ENCODE measurements around the gene IFT80.
"Not testable (repeated sequence)": the region's sequence is repeated elsewhere in the genome, so short reads cannot be mapped to it uniquely, and the experiment has no call there.

IFT80 gene

DNA sequence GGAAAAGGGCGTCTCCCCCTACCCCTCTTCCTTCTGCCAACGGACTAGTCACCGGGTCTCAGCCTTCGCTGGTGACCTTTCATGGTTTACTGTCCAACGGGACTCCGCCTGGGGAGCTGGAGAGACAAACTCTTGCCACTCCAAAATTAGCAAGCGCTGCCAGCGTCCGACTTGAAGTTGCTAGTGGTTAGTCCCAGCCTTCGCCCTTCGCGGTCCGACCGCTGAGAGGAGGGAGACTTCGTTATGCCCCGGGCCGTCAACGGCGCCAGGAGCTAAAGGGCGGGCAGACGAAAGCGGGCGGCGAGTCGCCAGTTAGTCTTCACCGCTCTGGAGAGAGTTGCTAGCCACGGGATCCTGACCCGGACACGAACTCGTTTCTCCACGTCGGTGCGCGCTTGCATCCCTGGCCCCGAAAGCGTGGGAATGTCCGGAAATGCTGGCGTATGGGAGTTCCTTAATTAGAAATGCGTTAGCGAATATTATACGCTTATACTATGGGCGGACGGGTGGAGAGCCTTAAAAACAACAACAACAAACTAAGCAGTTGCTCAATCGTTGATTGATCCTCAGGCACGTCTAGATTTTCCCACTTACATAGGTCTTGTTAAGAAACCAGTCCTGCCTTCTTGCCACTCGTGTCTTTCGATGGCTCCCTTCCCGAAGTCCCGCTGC, 1.1 kb upstream of the IFT80 start:
- DNase-seq = no peak

- DNase-seq = no peak
These were observed 253 bp downstream of the IFT80 start for GRCh38 chr3:160398820-160399124.

DNA sequence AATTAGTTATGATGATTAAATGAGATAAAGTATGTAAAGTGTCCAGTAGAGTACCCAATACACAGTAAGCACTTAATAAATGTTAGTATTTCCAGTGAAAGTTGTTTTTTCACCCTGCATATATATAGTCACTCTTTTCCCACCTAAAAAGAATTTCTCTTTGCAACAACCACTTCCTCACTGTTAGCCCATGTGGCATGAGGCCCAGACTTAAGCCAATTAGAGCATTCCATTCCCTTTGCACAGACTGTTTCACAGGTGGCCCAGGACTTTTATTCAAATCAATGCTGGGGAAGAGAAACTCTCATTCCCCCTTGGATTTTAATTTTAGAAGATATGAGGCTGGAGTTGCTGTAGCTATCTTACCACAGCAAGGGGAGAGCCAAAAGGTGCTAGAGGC, 3.7 kb downstream of the IFT80 start:
- DNase-seq = no peak

DNA sequence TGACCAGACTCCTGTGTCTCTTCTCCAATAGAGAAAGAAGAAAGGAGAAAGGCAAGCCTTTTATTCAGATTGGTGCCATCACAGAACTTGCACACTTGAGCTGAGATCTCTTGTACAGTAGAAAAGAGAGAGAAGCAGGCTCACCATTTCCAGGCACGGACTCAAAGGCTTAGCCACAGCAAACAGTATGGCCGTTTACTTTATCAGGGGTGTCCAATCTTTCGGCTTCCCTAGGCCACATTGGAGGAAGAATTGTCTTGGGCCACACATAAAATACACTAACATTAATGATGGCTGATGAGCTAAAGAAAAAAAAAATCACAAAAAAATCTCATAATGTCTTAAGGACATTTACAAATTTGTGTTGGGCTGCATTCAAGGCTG, 5.0 kb downstream of the IFT80 start:
- DNase-seq = no peak

- no peak for DNase-seq
These were observed 5.5 kb downstream of the IFT80 start for GRCh38 chr3:160393346-160394008.

GRCh38 chr3:160392798-160393197, 6.2 kb downstream of the IFT80 start:
- no peak for DNase-seq

GRCh38 chr3:160390565-160391138, 8.4 kb downstream of the IFT80 start:
- DNase-seq = no peak

DNA sequence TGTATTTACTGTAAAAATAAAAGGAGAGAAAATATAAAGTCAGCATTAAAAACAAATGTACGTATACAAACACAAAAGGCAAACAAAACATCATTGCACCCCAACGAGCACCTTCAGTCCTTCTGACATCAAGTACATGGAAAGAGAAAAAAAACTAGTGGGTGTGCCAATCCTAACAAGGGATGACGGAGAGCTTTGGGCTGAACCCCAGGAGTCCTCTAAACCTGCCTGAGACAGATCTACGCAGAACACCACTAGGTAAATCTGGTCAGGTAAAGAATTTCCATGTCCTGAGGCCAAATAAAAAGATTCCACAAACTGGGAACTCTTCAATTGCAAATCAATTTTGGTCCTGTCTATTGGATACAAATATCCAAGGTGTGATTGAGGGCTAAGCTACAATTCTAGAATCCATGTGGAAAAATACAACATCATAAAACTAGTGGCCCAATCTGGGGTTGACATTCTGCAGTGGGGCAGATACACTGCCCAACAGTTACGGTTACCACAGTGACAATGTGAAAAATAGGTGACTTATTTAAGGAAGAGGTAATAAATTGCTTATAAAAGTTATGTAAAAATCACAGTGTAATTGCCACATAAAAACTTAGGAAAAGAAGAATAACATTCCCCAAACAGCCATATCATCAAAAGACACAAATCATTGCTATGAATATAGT, 14.2 kb downstream of the IFT80 start:
- DNase-seq = no peak

GRCh38 chr3:160381470-160381869, 17.6 kb downstream of the IFT80 start:
- DNase-seq = no peak

GRCh38 chr3:160379628-160380214, 19.3 kb downstream of the IFT80 start:
- DNase-seq = no peak

GRCh38 chr3:160378331-160379109, 20.5 kb downstream of the IFT80 start:
- DNase-seq = no peak

DNA sequence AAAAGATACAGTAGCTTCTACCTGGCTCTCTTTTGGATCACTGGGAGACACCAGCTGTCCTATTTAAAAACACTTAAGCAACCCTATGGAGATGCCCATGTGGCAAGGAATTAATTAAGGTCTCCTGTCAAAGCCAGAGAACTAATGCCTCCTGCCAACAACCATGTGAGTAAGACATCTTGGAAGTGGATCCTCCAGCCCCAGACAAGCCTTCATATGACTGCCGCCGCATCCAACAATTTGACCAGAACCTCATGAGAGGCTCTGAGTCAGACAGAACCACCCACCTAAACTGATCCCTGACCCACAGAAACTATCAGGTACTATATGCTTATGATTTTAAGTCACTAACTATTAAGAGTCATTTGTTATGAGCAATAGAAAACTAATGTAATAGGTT, 22.3 kb downstream of the IFT80 start:
- DNase-seq = no peak

- no peak for DNase-seq
These were observed 24.1 kb downstream of the IFT80 start for GRCh38 chr3:160374925-160375324.

DNA sequence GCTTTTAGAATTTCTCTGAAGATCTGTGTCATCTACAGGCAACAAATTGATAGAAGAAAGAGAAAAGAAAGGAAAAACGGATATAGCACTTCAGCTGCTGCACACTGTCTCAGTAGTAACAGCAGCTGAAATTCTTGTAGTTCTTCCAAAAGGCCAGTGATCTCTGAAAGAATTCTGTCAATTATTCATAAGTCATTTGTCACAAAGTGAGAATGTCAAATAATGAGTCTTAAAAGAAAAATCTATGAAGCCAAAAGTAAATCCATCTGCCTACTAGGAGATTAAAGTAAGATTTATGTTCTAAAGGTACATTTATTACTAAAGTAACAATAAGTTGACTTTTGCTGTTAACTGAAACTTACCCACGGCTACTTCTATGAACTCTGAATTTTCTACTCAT, 24.6 kb downstream of the IFT80 start:
- DNase-seq = no peak

DNA sequence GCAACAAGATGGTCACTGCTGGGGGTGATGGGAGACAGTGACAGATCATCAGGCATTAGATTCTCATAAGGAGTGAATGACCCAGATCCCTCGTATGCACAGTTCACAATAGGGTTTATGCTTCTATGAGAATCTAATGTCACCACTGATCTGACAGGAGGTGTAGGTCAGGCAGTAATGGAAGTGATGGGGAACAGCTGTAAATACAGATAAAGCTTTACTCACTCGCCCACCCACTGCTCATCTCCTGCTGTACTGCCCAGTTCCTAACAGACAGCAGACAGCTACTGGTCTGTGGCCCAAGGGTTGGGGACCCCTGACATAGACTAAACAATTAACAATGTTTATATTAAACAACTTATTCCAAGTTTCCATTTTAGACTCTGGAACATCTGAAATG, 25.4 kb downstream of the IFT80 start:
- no peak for DNase-seq

- DNase-seq = no peak
These were observed 26.2 kb downstream of the IFT80 start for GRCh38 chr3:160372780-160373179.

DNA sequence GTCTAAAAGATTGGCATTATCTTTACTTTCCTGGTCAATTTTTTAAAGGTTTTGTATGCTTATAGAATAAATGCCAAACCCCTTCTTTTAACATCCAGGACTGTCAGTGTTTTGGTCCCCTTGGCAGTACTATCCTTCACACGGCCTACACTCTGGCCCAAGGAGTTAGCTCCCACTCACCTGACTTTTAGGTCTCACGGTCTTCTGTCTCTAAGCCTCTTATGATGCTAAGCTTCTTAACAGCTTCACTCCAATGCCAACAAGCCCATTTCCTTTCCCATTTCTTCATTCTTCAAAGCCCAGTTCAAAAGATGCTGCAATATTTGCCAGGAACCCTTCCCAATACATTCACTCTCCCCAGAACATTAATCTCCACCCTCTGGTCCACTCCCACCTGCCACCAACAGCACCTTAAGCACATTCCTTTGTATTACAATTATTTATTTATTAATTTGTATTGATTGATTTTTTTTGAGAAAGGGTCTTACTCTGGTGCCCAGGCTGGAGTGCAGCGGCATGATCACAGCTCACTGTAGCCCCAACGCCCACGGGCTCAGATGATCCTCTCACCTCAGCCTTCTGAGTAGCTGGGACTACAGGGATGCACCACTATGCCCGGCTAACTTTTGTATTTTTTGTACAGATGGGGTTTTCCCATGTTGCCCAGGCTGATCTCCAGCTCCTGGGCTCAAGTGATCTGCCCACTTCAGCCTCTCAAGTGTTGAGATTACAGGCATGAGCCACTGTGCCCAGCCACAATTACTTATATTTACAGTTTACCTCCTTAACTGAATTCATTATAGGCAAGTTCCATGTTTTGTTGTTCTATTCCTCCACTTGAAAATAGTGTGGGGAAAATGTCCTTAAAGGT, 27.8 kb downstream of the IFT80 start:
- DNase-seq = no peak

DNA sequence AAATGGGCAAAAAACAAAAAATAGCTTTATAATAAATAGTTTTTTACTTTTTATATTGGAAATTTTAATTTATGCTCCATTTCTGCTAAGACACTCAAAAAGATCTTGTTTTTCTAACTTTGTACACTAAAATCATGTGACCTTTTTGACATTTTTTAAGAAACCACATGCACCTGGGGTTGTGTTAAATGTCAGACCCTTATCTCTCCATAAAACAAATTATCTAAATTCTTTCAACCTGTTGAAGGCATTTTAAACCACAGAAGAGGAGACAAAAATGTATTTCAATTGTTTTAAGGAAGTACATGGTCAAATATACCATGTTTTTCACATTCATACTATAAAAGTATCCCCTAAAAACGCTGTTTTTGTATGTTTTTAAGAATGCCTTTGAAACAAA, 29.2 kb downstream of the IFT80 start:
- no peak for DNase-seq

DNA sequence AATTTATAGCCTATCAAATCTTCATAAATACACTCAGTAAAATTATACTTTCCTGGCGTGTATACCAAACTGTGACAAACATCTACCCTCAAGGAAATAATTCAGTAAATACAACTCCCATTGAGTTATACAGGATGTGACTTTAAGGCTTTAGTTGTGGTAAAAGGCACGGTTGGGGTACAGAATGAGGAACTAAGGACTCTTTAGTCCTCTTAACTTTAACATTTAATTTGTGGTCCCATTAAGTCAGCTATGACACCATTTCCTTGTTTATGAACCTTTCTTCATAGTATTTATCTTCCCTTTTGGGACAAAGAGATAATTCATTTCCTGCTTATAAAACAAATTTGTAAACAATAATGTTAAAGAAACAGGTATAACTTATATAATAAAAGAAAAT, 30.2 kb downstream of the IFT80 start:
- DNase-seq = no peak

DNA sequence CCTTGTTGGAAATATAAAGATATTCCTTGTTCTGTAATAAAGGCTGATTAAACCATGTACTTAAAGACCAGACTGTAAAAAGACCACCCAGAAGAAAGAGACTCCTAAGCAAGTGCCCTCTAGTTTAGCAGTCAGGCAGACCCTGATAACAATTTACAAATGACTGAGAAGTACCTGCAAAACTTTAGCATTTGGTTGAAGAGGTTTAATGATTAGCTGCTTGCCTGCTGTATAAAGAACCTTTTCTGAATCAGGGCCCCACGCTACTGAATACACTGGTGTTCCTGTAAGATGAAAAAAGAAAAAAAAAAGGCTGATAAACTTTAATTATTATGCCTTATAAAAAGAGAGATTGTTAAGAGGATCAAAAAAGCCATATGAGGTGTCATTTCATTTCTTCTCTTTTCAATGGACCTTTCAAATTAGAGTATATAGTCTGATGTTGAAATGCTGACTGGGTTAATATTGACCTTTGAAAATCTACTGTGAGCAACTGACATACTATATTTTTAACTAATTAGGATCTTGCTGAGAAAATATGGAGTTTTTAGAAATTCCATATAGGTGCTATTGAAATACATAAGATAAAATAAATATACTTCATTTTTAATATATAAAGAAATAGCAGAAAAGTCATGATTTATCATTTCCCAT, 33.0 kb downstream of the IFT80 start:
- no peak for DNase-seq

GRCh38 chr3:160362896-160363295, 36.1 kb downstream of the IFT80 start:
- DNase-seq = not testable (repeated sequence)

Data from NCI-H1436 treated with DMSO at 0.1 percent for 48 hours (cell line).